DMS79 treated with DMSO at 0.1 percent for 48 hours (cell line): ENCODE measurements around the gene CHRNG.
A peak's percentile ranks its signal among the peaks of the same experiment; 100 is the strongest.

ENCODE experiments used
- DNase-seq: peaks from one replicate; lab custom pipeline; 2025; lab: John Stamatoyannopoulos, UW

The CHRNG gene

DNA sequence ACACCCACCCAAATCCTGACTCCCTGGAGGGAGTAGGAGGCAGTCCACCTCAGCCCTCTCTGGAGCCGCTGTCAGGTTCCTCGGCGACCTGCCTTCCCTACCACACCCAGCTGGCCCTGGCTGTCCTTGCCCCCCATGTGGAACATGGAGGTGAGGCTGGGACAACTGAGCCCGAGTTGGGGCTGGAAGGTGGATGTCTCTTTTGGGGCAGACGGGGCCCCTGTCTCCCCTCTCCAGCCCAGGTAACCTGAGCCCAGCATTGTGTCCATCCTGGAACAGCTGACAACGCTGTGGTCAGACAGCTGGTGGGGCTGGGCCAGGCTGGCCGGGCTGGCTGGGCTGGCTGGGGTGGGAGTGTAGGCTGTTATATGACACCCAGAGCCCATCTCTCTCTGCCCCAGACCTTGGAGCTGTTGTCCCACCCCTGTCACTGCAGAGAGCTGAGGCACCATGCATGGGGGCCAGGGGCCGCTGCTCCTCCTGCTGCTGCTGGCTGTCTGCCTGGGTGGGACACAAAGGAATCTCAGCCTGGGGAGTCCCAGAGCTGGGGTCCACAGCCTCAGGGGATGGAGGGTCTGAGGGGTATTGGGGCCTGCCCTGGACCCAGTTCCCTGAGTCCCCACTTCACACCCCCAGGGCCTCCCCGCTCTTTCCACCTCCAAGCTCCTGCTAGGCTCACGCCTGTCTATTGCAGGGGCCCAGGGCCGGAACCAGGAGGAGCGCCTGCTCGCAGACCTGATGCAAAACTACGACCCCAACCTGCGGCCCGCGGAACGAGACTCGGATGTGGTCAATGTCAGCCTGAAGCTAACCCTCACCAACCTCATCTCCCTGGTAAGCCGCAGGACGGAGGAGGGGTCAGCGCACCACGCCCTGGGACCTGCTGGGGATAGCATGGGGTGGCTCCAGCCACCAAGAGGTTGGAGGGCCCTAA, at the start of gene CHRNG:
Gene CHRNG (plus strand): TSS at position 395 of the 934 bp plus-strand sequence. CDS start 56 bp downstream, at position 451.
- DNase-seq: no peak

- DNase-seq: no peak
Observed at GRCh38 chr2:232490221-232491138, 49.0 kb upstream of the CHRNG start.

DNA sequence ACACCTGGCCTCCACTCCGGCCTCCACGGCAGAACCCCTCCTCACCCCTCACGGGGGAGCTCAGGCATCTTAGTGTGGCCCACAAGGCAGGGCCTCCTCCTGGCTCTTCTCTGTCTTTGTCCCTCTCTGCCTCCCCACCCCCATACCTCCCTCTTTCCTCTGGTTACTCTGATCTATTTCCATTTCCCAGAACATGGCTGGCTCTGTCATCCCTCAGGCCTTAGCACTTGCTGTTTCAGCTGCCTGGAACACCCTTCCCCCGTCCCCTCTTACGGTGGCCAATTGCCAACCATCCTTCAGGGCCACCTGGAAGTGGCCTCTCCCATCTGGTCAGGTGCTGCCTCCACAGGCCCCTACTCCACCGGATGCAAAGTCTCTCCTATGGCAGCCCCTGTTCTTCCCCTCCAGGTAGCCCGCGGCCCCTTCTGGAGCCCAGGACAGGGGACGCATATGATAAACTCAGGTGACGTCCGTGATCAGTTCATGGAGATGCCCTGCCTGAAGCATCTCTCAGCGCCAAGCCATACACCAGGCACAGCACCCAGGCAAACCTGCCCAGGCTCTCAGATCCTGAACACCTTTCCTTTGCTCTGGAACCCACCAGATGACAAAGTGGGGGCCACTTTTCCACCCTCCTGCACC, 48.2 kb upstream of the CHRNG start:
- peak; percentile 22 for DNase-seq

DNA sequence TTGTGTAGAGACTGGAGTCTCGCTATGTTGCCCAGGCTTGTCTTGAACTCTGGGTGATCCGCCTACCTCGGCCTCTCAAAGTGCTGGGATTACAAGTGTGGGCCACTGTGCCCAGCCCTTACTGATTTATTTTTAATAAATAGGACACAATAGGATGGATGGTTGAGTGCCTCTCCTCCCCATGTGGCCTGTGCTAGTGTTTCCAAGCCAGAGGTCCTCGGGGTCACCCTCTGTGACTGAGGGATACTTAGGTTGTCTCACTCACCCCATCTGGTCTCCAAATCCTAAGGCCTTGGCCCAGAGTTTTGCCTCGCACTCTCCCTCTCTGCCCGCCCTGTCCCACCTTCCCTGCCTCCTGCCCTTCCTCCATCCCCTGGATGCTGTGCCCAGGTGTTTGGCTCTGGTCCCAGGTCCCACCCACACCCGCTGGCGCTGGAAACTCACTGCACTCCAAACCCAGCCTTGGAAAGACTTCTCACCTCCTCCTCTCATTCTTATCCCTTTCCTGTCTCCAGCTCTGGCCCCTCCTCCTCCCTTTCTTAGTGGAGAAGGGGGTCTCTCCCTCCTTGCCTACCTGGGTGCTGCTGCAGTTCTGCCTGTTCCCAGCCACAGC, 47.1 kb upstream of the CHRNG start:
- peak; percentile 40 for DNase-seq

- DNase-seq: no peak
Observed at GRCh38 chr2:232492963-232493700, 46.4 kb upstream of the CHRNG start.

DNA sequence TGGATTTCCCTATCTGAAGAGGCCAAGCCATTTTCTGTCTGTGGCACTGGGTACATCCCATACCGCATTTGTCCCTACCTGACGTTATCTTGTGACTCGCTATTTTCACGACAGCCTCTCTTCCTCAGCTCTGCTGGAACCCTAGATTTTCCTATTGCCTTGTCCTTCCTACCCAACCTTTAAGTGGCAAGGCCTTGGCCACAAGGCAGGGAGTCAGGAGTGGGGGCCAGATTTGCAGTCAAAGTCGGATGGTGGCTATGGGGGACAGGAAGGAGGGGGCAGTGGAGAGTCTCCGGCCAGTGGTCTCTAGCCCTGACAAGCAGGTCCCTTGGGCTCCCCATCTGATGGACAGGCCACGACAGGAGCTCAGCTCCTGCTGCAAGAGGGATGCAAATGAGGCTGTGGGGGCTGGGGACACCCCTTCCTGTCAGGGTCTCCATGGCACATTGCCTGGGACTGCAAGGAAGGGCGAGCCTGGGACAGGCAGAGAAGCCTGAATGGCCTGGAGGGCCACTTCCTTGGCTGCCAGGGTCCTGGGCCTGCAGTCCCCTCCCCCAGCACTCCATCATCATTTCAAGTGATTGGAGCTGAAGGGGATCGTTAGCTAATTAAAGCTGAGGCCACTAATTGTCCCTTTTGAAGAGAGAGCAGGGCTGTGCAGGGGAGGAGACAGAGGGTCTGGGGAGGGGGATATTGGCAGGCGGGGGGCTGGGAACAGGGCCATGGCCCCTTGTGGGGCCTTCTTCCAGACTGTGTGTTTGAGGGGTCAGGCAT, 45.6 kb upstream of the CHRNG start:
- DNase-seq: no peak

DNA sequence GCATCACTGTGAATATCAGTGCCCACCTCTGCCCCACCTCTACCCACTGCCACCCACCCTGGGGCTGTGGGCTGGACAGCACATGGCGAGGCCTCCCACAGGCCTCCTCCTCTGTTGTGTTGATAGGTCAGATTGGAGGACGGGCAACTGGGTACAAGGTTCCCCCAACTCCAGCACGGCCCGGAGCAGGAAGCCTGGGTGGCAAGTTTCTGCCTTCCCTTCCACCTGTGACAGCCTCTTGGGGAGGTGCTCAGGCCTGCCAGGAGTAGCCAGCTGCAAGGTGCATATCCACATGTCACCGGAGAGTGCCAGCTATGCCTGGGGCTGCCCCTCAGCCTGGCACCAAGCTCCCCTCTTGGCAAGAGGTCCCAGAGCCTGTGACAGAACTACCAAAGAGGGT, 45.0 kb upstream of the CHRNG start:
- no peak for DNase-seq

DNA sequence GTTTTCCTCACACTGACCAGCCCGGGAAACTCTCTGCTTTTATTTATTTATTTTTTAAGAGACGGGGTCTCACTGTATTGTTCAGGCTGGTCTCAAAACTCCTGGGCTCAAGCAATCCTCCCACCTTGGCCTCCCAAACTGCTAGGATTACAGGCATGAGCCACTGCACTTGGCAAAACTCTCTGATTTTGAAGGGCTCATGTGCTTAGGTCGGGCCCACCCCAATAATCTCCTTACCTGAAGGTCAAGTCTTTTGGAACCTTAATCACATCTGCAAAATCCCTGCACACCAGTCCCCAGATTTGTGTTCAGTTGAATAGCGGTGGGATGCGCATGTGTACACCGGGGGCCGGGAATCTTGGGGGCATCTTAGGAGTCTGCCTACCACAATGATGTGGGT, 44.2 kb upstream of the CHRNG start:
- DNase-seq: no peak

GRCh38 chr2:232496501-232497270, 42.8 kb upstream of the CHRNG start:
- no peak for DNase-seq

- DNase-seq: no peak
Observed at GRCh38 chr2:232497348-232497747, 42.1 kb upstream of the CHRNG start.

- DNase-seq: no peak
Observed at GRCh38 chr2:232498452-232498851, 41.0 kb upstream of the CHRNG start.

DNA sequence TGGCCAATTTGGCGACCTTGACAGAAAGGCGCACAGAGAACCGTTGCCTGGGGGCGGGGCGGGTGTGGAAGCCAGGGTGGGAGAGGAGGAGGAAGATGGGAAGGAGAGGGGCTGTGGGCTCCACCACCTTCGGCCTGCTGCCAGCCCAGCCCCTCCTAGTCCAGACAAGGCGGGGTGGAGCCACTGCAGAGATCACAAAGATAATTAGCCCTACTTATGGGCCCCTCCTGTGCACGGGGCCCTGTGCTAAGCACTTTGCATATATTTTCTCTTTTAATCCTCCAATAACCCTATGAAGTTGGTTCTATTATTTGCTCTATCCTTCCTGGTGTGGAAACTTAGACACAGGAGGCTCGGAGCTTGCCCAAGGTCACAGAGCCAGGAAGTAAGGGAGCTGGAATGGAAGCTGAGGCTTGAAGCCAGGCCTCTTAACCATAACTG, 38.1 kb upstream of the CHRNG start:
- DNase-seq: no peak

GRCh38 chr2:232501794-232502390, 37.6 kb upstream of the CHRNG start:
- DNase-seq: no peak

GRCh38 chr2:232502511-232502910, 37.0 kb upstream of the CHRNG start:
- DNase-seq: peak; percentile 32

- peak; percentile 25 for DNase-seq
Observed at GRCh38 chr2:232502911-232503808, 36.3 kb upstream of the CHRNG start.

DNA sequence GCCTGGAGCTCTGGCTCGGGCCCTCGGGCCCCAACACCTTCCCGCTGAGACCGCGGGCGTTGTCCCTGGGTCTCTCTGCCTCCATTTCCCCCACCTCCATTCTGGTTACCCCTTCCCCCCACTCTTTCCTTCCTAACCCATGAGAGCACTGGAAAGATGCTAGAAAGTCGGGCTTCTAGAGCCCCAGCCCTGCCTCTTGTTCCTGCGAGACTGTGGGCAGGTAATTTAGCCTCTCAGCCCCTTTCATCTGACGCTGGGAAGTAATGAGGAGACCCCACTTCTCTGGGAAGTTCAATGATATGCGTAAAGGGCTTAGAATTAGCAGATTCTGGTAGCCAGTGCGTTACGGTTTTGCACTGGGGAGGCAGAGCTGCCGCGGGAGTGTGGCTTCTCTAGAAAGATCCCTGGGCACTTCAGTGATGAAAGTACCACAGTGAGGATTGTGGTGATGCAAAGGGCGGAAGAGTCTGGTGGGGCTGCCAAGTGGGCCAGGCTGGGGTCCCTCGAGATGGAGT, 35.6 kb upstream of the CHRNG start:
- no peak for DNase-seq

GRCh38 chr2:232504438-232504837, 35.1 kb upstream of the CHRNG start:
- DNase-seq: peak; percentile 64

DNA sequence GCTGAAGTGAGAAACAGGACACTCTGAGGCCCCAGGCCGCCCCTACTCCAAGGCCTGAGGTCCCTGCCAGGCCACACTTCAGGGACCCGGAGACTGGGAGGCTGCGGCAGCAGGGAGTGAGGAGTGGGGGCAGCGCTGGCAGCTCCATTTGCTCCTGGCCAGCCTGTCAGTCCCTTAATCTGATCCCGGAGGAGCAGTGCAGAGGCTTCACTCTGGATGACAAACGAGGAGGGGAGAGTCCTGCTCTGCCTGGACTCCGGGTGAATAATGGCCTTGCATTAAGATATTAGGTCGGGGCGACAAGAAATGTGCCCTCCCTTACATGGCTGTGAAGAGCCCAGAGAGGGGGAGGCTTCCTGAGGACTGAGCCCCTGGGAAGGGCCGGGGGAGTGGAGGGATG, 33.6 kb upstream of the CHRNG start:
- no peak for DNase-seq
